Breast epithelium (tissue), 4 donors: ENCODE measurements around the gene RHAG. TPM values are rescaled to one million over a fixed set of nuclear protein-coding genes. Genes with fewer than 3 reads are reported as not detected.

ENCODE experiments used
- DNase-seq, 2 donors: peaks; one replicate each; pipeline ENCODE4 v3.0.0-alpha.2; 2019; ENCODE audit warnings: low spot score in 2 of 2
- H3K27ac ChIP-seq, 2 donors: fragments of 200-600 bp; sonication (generic) in 1 of 2; one replicate each; pipeline ENCODE4 v1.5.1; 2016 to 2019; ENCODE audit warnings: mild to moderate bottlenecking in 1 of 2
- H3K27me3 ChIP-seq, 2 donors: fragments of 200-600 bp; sonication (generic) in 1 of 2; one replicate each; pipeline versions ENCODE4 v1.5.1 to v1.6.0; 2017 to 2019; ENCODE audit warnings: control low read depth in 1 of 2, mild to moderate bottlenecking in 1 of 2
- H3K36me3 ChIP-seq: fragments of 200-600 bp; one replicate; pipeline ENCODE4 v1.5.1; 2019
- H3K4me1 ChIP-seq, 2 donors: fragments of 200-600 bp; sonication (generic); one replicate each; pipeline ENCODE4 v1.5.1; 2016 to 2019; ENCODE audit warnings: control low read depth in 1 of 2
- H3K4me3 ChIP-seq, 3 donors: fragments of 200-600 bp; sonication (generic); 1 replicate in 2 of 3; 2 replicates in 1 of 3; pipeline ENCODE4 v1.5.1; 2016 to 2019; ENCODE audit warnings: mild to moderate bottlenecking in 3 of 3, moderate library complexity in 2 of 3
- H3K9me3 ChIP-seq, 2 donors: fragments of 200-600 bp; sonication (generic) in 1 of 2; one replicate each; pipeline ENCODE4 v1.5.1; 2016 to 2019; ENCODE audit warnings: control low read depth in 1 of 2
- POLR2A ChIP-seq: fragments of 450-650 bp; IDR thresholded peaks from one replicate; pipeline ENCODE4 v1.6.1; 2016; ENCODE audit warnings: antibody characterized with exemption, mild to moderate bottlenecking, moderate library complexity
- POLR2AphosphoS5 ChIP-seq, 3 donors: sonication (generic); formaldehyde crosslinking; IDR thresholded peaks; one replicate each; pipeline ENCODE4 v1.6.1; 2017; ENCODE audit warnings: antibody characterized with exemption in 3 of 3
- intact Hi-C: fragments of 100-400 bp; cut with DNase I; formaldehyde crosslinking; loops from one replicate; pipeline ENCODE4 v1.15.1; 2023; ENCODE audit warnings: low total_unique reads
- total RNA-seq, 3 donors: library from RNA; depleted of rRNA; stranded (reverse); fragments of >200 nt; gene quantifications; one replicate each; pipeline ENCODE4 v1.1.0, GENCODE V29; 2016
- TF ChIP-seq, protein P1 (sequence below), 3 donors: fragments of 450-650 bp; IDR thresholded peaks; one replicate each; pipeline ENCODE4 v1.5.1; 2016 to 2017; ENCODE audit warnings: antibody characterized with exemption in 3 of 3, mild to moderate bottlenecking in 3 of 3, moderate library complexity in 3 of 3

The RHAG gene
- total RNA-seq, 3 donors from 2014 or later = not detected

DNA sequence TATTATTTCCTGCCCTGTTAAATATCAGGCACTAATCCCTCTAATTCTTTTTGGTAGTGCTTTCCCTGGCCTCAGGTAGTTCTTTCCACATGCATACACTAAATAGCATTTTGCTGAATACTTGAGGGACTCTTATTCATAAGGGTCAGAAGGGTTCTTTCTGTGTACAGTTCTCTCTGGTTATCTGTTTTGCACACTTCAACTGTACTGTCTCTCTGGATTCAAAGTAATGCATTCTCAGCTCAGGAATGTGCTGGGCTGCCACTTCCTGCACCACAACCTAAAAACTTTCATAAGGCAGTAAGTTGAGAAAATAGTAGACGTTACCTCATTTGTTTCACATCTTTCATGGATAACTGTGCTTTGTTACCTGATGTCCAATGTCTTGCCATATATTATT lies 54.1 kb downstream of the RHAG start:
- H3K36me3 ChIP-seq = no peaks in the 10 kb centered on the region
- no peak for DNase-seq
- intact Hi-C loops = no loop called here
- H3K9me3 ChIP-seq = no peaks in the 10 kb centered on the region
- H3K4me3 ChIP-seq = no peak overlapping the region
- H3K27ac ChIP-seq = no peak overlapping the region
- TF ChIP-seq, protein P1, sequence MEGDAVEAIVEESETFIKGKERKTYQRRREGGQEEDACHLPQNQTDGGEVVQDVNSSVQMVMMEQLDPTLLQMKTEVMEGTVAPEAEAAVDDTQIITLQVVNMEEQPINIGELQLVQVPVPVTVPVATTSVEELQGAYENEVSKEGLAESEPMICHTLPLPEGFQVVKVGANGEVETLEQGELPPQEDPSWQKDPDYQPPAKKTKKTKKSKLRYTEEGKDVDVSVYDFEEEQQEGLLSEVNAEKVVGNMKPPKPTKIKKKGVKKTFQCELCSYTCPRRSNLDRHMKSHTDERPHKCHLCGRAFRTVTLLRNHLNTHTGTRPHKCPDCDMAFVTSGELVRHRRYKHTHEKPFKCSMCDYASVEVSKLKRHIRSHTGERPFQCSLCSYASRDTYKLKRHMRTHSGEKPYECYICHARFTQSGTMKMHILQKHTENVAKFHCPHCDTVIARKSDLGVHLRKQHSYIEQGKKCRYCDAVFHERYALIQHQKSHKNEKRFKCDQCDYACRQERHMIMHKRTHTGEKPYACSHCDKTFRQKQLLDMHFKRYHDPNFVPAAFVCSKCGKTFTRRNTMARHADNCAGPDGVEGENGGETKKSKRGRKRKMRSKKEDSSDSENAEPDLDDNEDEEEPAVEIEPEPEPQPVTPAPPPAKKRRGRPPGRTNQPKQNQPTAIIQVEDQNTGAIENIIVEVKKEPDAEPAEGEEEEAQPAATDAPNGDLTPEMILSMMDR (IDR thresholded peaks at IDR 0.05) = no peak
- no peak for TF ChIP-seq POLR2AphosphoS5 (IDR thresholded peaks at IDR 0.05)
- no peak for TF ChIP-seq POLR2A
- no peaks in the 10 kb centered on the region for H3K4me1 ChIP-seq
- no peaks in the 10 kb centered on the region for H3K27me3 ChIP-seq

DNA sequence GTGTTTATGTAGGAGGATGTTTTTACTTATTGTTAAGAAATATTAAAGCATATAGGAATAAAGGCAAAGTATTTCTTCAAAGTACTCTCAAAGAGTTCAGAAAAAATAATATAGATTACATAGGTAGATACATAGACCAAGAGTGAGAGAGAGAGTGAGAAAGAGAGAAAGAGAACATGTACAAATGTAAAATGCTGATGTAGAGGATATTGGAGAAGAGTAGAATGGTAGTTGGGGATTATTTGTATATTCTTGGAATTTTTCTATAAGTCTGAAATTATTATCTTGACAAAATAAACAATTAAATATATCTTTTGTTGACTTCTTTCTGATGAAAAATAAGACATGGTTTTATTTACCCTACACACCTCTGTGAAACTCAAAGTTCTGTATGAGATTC lies 57.0 kb downstream of the RHAG start:
- Histone ChIP-seq H3K4me3 (no peak overlapping the region), H3K27me3 (no peaks in the 10 kb centered on the region), H3K36me3 (no peaks in the 10 kb centered on the region), H3K27ac (no peak overlapping the region), H3K9me3 (no peaks in the 10 kb centered on the region), H3K4me1 (no peaks in the 10 kb centered on the region)
- intact Hi-C loops = no loop called here
- TF ChIP-seq POLR2A = no peak
- TF ChIP-seq, protein P1 (IDR thresholded peaks at IDR 0.05) = no peak
- no peak for DNase-seq

- intact Hi-C loops = no loop called here
- Histone ChIP-seq H3K4me3 (no peak overlapping the region), H3K36me3 (no peaks in the 10 kb centered on the region)
These were observed 60.0 kb downstream of the RHAG start for GRCh38 chr6:49576618-49577017.

DNA sequence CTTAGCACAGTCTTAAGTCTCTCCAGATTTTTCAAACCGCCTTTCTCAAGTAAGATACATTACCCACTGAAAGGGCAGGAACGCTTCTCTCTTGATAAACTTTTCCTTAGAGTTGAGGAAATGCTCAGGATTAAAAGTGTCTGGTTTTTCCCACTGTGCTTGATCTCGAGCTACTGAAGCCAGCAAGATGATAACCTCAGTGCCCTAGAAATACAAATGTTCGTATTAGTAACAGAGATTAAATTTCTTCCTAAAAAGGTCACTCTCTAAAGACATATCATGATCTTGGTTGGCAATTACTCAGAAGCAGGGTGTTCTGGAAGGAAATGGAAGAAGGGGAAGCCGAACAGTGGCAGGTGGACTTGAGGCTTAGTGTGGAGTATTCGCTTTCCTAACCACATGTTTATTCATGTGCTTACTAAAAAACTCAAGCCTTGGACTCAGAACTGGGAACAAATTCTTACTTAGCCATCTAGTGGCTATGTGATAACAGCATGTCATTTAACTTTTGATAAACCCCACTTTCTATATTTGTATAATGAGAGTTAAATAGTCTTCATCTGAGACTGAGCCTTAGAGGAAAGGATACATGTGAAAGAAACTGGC lies 66.1 kb downstream of the RHAG start:
- intact Hi-C loops = no loop called here
- H3K9me3 ChIP-seq = no peaks in the 10 kb centered on the region
- H3K4me3 ChIP-seq = no peak overlapping the region
- no peaks in the 10 kb centered on the region for H3K36me3 ChIP-seq
- H3K4me1 ChIP-seq = no peaks in the 10 kb centered on the region
- TF ChIP-seq POLR2AphosphoS5 (IDR thresholded peaks at IDR 0.05) (no peak), POLR2A (no peak)
- TF ChIP-seq, protein P1 (IDR thresholded peaks at IDR 0.05) = no peak
- H3K27ac ChIP-seq = no peak overlapping the region
- no peak for DNase-seq
- H3K27me3 ChIP-seq = no peaks in the 10 kb centered on the region

More at GRCh38 chr6:49576618-49577017, 60.0 kb downstream of the RHAG start:
- H3K27ac ChIP-seq = no peak overlapping the region
- no peaks in the 10 kb centered on the region for H3K27me3 ChIP-seq
- no peaks in the 10 kb centered on the region for H3K9me3 ChIP-seq
- no peaks in the 10 kb centered on the region for H3K4me1 ChIP-seq
- DNase-seq = no peak
- TF ChIP-seq POLR2A = no peak
- TF ChIP-seq, protein P1 (IDR thresholded peaks at IDR 0.05) = no peak
- TF ChIP-seq POLR2AphosphoS5 (IDR thresholded peaks at IDR 0.05) = no peak

DNA sequence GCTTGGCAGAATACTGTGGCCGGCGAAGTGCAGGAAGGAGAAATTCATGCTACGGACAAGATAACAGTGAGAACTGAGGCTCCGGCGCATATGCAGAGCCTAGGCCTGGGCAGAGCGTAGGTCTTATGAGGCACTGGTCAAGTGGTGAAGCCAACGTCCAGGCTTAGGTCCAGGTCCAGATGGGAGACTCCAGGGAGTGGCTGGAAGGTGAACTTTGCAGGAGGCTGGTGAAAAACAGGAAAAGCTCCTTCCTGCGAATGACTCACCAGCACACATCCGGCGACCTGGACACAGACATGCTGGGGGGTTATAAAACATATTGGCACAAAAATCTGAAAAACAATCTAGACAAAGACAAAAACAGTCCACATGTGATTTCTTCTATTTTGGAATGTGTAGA lies 70.8 kb downstream of the RHAG start:
- H3K27ac ChIP-seq = peak overlapping the region in 1 of 2 donors; percentile 52
- TF ChIP-seq POLR2AphosphoS5 (IDR thresholded peaks at IDR 0.05) (peak in 1 of 3 donors; percentile 31), POLR2A (no peak)
- TF ChIP-seq, protein P1 (IDR thresholded peaks at IDR 0.05) = no peak
- no peak for DNase-seq
- intact Hi-C loops = loop anchor here (2.0 kb wide), 1 partner anchor 45 kb away; no protein-coding TSS in a partner anchor
- no peaks in the 10 kb centered on the region for H3K4me1 ChIP-seq
- no peaks in the 10 kb centered on the region for H3K9me3 ChIP-seq
- H3K36me3 ChIP-seq = no peaks in the 10 kb centered on the region
- no peaks in the 10 kb centered on the region for H3K27me3 ChIP-seq
- H3K4me3 ChIP-seq = no peak overlapping the region
